GM18951 (cell line): Measurements from ENCODE around the gene FTO.

Experiments used
- POLR2A ChIP-seq: IDR thresholded peaks from 4 replicates; pipeline ENCODE4 v1.6.1; 2011; ENCODE audit warnings: mild to moderate bottlenecking; ENCODE audit not compliant: insufficient read length, insufficient read depth; ENCODE audit errors: extremely low read depth
- in situ Hi-C: fragments of 300-500 bp; cut with MboI; formaldehyde crosslinking; loops from one replicate; pipeline ENCODE4 v1.12.0; 2022; ENCODE audit warnings: low sequenced_read_pairs, mixed read lengths, inconsistent platforms; ENCODE audit not compliant: unreplicated experiment

The FTO gene

DNA sequence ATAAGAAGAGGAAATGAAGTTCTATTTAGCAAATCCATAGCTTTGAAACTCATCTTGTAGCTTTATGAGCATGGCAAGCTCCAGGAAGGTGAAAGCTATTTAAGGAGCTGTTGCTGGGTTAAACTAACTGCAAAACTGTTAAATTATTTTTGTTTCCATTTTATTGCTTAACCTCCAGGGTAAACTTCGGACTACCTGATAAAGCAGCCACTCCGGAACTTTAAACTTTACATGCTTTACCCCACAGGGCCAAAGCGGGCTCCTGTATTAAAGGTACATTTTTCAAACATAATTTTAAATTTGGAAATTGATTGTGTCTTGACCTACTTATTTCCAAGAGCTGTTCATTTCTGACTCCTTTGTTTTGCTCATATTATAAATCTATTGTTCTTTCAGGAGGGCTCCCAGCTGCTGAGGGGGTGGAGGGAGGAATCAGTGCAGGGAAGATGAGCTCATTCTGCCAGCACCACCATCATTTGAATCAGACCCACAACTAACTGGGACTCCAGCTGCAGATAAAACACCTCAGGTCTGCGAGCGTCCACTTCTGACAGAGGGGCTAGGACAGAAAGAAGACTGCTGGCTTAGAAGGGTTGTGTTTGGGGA lies 424.8 kb downstream of the FTO start:
- no peak for TF ChIP-seq POLR2A
- in situ Hi-C loops = no loop called here

DNA sequence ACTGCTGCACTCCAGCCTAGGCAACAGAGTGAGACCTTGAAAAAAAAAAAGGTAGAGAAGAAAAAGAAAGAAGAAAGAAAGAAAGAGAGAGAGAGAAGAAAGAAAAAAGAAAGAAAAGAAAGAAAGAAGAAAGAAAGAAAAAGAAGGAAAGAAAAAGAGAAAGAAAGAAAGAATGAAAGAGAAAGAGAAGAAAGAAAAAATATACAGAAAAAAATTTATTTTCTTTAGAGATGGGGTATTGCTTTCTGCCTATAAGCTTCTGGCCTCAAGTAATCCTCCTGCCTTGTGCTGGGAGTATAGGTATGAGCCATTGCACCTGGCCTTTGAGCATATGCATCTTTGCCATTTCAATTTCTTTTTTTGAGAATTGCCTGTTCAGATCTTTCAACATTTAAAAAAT lies 425.9 kb downstream of the FTO start:
- in situ Hi-C loops = no loop called here
- no peak for TF ChIP-seq POLR2A

DNA sequence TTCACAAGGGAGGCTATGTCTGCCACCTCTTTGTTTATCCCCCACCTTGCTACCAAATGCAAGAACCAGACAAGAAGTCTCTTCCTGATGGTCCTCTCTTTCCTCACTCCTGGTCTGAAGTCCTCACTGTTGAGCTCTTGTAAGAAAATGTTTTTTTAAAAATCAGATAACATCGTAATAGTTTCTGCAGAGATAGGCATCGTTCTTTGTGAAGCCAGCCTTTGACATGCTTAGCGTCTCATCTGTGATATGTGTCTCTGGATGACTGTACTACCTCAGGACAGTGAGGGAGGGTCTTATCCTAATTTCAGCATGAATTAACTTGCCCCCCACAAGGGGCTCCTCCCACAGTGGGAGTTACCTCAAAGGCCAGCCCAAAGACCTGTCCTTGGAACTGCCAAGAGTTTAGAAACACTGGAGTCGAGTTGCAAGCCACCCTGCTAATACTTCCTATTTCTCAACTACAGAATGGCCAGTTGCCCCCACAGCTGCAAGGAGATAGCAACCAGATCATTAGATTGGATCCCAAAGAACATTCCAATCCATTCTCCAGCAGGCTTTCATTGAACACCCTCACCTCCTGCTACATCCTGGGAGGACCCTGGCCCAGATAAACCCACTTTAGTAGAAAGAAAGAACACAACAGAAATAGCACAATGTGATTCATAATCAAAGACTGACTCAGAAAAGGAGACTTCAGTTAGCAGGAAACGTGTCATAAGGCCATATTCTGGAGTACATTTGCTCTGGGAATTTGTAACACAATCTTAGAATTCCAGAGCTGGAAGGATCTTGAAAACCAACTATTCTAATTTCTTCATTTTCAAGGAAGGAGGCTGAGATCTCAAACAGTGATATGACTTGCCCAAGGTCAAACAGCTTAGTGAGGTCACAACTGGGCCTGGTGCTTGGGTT lies 431.7 kb downstream of the FTO start:
- no peak for TF ChIP-seq POLR2A
- in situ Hi-C loops = no loop called here

DNA sequence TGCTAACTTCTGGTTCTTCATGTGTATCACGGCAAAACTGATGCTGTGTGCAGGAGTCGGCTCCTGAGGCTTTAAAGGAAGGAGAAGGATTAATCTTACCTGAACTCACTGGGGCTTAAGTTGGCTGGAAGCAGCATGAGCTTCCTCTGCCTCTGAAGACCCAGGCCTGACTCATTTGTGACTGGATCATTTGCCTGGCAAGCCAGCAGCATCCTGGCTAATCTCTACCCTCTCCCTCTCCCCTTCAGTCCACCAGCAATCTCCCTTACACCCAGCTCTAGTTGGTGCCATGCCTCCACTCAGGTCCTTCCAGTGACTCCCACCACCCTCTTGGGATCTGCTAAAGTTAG lies 432.3 kb downstream of the FTO start:
- TF ChIP-seq POLR2A = no peak
- in situ Hi-C loops = no loop called here

GRCh38 chr16:54140057-54140787 lies 436.3 kb downstream of the FTO start:
- TF ChIP-seq POLR2A = no peak
- in situ Hi-C loops = no loop called here

DNA sequence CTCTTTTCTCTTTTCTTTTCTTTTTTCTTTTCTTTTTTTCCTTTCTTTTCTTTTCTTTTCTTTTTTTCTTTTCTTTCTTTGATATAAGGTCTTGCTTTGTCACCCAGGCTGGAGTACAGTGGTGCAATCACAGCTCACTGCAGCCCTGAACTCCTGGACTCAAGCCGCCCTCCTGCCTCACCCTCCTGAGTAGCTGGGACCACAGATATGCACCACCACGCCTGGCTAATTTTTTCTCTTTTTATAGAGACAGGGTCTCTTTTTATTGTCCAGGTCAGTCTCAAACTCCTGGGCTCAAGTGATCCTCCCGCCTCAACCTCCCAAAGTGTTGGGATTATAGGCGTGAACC lies 436.8 kb downstream of the FTO start:
- in situ Hi-C loops = no loop called here

DNA sequence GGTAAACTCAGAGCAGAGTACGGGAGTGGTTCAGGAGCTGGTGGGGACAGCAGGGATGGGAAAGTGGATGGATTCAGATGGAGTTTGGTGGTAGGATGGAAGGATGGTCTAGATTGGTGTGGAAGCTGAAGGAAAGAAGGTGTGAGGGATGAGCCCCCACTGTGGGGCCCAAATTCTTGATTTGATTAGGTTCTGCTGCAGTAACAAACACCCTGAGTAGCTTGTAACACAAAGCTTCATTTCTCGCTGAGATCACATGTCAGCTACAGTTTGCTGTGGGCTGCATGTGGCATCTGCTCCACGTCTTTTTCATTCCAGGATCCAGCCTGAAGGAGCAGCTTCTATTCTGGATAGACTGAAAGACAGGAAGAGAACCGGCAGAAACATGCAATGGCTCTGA lies 438.8 kb downstream of the FTO start:
- in situ Hi-C loops = no loop called here
- no peak for TF ChIP-seq POLR2A

More for the DNA sequence above, 436.8 kb downstream of the FTO start:
- no peak for TF ChIP-seq POLR2A

GRCh38 chr16:54143410-54143809 lies 439.5 kb downstream of the FTO start:
- in situ Hi-C loops = no loop called here
- no peak for TF ChIP-seq POLR2A

GRCh38 chr16:54143934-54144571 lies 440.1 kb downstream of the FTO start:
- no peak for TF ChIP-seq POLR2A
- in situ Hi-C loops = no loop called here

- in situ Hi-C loops = no loop called here
These were observed 440.6 kb downstream of the FTO start for GRCh38 chr16:54144572-54144947.

GRCh38 chr16:54145881-54146280 lies 441.9 kb downstream of the FTO start:
- TF ChIP-seq POLR2A = no peak

More at GRCh38 chr16:54144572-54144947, 440.6 kb downstream of the FTO start:
- no peak for TF ChIP-seq POLR2A

DNA sequence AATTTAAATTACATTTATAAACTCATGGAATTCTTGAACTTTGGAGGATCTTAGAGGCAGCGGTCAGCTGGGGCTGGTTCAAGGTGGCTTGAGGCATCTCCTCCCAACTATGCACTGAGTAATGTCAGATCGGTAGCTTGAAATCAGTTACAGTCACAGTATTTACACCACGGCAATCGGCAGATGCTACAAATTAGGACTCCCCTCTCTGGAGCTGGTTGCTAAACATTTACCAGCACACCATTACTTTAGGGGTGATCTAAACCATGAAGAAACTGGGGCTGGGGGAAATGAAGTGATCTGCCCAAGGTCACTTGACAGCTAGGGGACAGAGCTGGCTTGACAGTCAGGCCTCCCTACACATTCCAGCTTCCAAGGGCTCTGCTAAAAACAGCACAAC lies 445.0 kb downstream of the FTO start:
- TF ChIP-seq POLR2A = no peak
- in situ Hi-C loops = no loop called here

More at GRCh38 chr16:54145881-54146280, 441.9 kb downstream of the FTO start:
- in situ Hi-C loops = no loop called here

- no peak for TF ChIP-seq POLR2A
- in situ Hi-C loops = no loop called here
These were observed 446.9 kb downstream of the FTO start for GRCh38 chr16:54150861-54151260.
